H9 (cell line): ENCODE results near the gene ETNPPL. TPM values are rescaled to one million over a fixed set of nuclear protein-coding genes. Genes with fewer than 3 reads are reported as not detected.

Experiments used
- DNase-seq: peaks from one replicate; pipeline ENCODE4 v3.0.0-alpha.2; 2017
- H2AFZ ChIP-seq: one replicate; pipeline ENCODE4 v1.6.1; 2013; ENCODE audit warnings: mild to moderate bottlenecking, low read length, control low read depth, moderate library complexity
- H2AK5ac ChIP-seq: 2 replicates; pipeline ENCODE4 v1.6.1; 2013; ENCODE audit warnings: low read length, control low read depth, mixed read lengths; ENCODE audit not compliant: insufficient read length
- H2BK120ac ChIP-seq: one replicate; pipeline ENCODE4 v1.6.1; 2013; ENCODE audit warnings: low read depth, mild to moderate bottlenecking, low read length, control low read depth, inconsistent platforms; ENCODE audit not compliant: poor library complexity, severe bottlenecking
- H2BK12ac ChIP-seq: 2 replicates; pipeline ENCODE4 v1.6.1; 2013; ENCODE audit warnings: low read length, control low read depth, mixed read lengths, low read depth; ENCODE audit not compliant: insufficient read length
- H2BK15ac ChIP-seq: 2 replicates; pipeline ENCODE4 v1.6.1; 2013; ENCODE audit warnings: low read depth, low read length, control low read depth
- H2BK20ac ChIP-seq: one replicate; pipeline ENCODE4 v1.6.1; 2013; ENCODE audit warnings: low read depth, mild to moderate bottlenecking, low read length, control low read depth, inconsistent platforms; ENCODE audit not compliant: poor library complexity, severe bottlenecking
- H2BK5ac ChIP-seq: 2 replicates; pipeline ENCODE4 v1.6.1; 2013; ENCODE audit warnings: low read length, control low read depth, mixed read lengths; ENCODE audit not compliant: insufficient read length
- H3K14ac ChIP-seq: 2 replicates; pipeline ENCODE4 v1.6.1; 2013; ENCODE audit warnings: low read length, control low read depth; ENCODE audit not compliant: insufficient read depth
- H3K18ac ChIP-seq: 2 replicates; pipeline ENCODE4 v1.6.1; 2013; ENCODE audit warnings: low read depth, mild to moderate bottlenecking, mixed read lengths, low read length, control low read depth; ENCODE audit not compliant: insufficient read length
- H3K23ac ChIP-seq: 2 replicates; pipeline ENCODE4 v1.6.1; 2013; ENCODE audit warnings: low read length, control low read depth, mixed read lengths, low read depth; ENCODE audit not compliant: insufficient read length
- H3K23me2 ChIP-seq: 2 replicates; pipeline ENCODE4 v1.6.1; 2013; ENCODE audit warnings: low read depth, mild to moderate bottlenecking, mixed read lengths, low read length, control low read depth; ENCODE audit not compliant: insufficient read length, poor library complexity, severe bottlenecking
- H3K27ac ChIP-seq: 2 replicates; pipeline ENCODE4 v1.5.1; 2013; ENCODE audit warnings: low read length, control low read depth, mixed read lengths, low read depth; ENCODE audit not compliant: insufficient read length
- H3K27me3 ChIP-seq: 2 replicates; pipeline ENCODE4 v1.6.1; 2013; ENCODE audit warnings: low read length, control low read depth, inconsistent platforms; ENCODE audit not compliant: insufficient read depth
- H3K4ac ChIP-seq: 2 replicates; pipeline ENCODE4 v1.6.1; 2013; ENCODE audit warnings: low read depth, mild to moderate bottlenecking, control low read depth, inconsistent platforms, low read length, moderate library complexity
- H3K4me1 ChIP-seq: 2 replicates; pipeline ENCODE4 v1.6.1; 2013; ENCODE audit warnings: low read length, control low read depth, inconsistent platforms; ENCODE audit not compliant: insufficient read depth
- H3K4me2 ChIP-seq: 2 replicates; pipeline ENCODE4 v1.6.1; 2013; ENCODE audit warnings: low read length, control low read depth, mixed read lengths; ENCODE audit not compliant: insufficient read length, insufficient read depth
- H3K56ac ChIP-seq: 2 replicates; pipeline ENCODE4 v1.6.1; 2013; ENCODE audit warnings: low read depth, mild to moderate bottlenecking, mixed read lengths, low read length, control low read depth; ENCODE audit not compliant: insufficient read length
- H3K79me1 ChIP-seq: 2 replicates; pipeline ENCODE4 v1.6.1; 2013; ENCODE audit warnings: low read depth, mild to moderate bottlenecking, moderate library complexity, low read length, control low read depth, inconsistent platforms; ENCODE audit not compliant: insufficient read depth, poor library complexity, severe bottlenecking
- H3K79me2 ChIP-seq: 2 replicates; pipeline ENCODE4 v1.6.1; 2013; ENCODE audit warnings: low read length, control low read depth, inconsistent platforms; ENCODE audit not compliant: insufficient read depth
- H3K9ac ChIP-seq: 2 replicates; pipeline ENCODE4 v1.6.1; 2013; ENCODE audit warnings: low read length, control low read depth, mixed read lengths; ENCODE audit not compliant: insufficient read length; ENCODE audit errors: extremely low read depth
- H3K9me3 ChIP-seq: one replicate; pipeline ENCODE4 v1.6.1; 2013; ENCODE audit warnings: low read depth, low read length, inconsistent platforms; ENCODE audit not compliant: control insufficient read depth
- H3T11ph ChIP-seq: one replicate; pipeline ENCODE4 v1.6.1; 2013; ENCODE audit warnings: mild to moderate bottlenecking, low read length, control low read depth, inconsistent platforms
- H4K20me1 ChIP-seq: one replicate; pipeline ENCODE4 v1.6.1; 2013; ENCODE audit not compliant: control insufficient read depth, insufficient read length, insufficient read depth
- H4K5ac ChIP-seq: 2 replicates; pipeline ENCODE4 v1.6.1; 2013; ENCODE audit warnings: low read depth, mild to moderate bottlenecking, mixed read lengths, low read length, control low read depth; ENCODE audit not compliant: insufficient read length
- H4K8ac ChIP-seq: replicated peaks from 2 replicates; pipeline ENCODE4 v1.6.1; 2013; ENCODE audit warnings: low read length, control low read depth, mixed read lengths, low read depth; ENCODE audit not compliant: insufficient read length
- H4K91ac ChIP-seq: 2 replicates; pipeline ENCODE4 v1.6.1; 2013; ENCODE audit warnings: low read depth, mild to moderate bottlenecking, moderate library complexity, mixed read lengths, low read length, control low read depth; ENCODE audit not compliant: insufficient read length
- H3K27ac Mint-ChIP-seq, 3 experiments: 2 replicates in 2 of 3; 3 replicates in 1 of 3; pipeline ENCODE4 v1.8.0; 2020 to 2021; ENCODE audit warnings: mixed read lengths in 3 of 3, mild to moderate bottlenecking in 1 of 3, moderate library complexity in 1 of 3
- H3K27me3 Mint-ChIP-seq: 2 replicates; pipeline ENCODE4 v1.8.0; 2021; ENCODE audit warnings: low read depth, mild to moderate bottlenecking, moderate library complexity, mixed read lengths
- H3K36me3 Mint-ChIP-seq, 3 experiments: 2 replicates in 2 of 3; 3 replicates in 1 of 3; pipeline ENCODE4 v1.8.0; 2020 to 2021; ENCODE audit warnings: low read depth in 3 of 3, mixed read lengths in 3 of 3; ENCODE audit not compliant: insufficient read depth in 1 of 3
- H3K4me1 Mint-ChIP-seq, 2 experiments: 2 replicates each; pipeline ENCODE4 v1.8.0; 2020; ENCODE audit warnings: mixed read lengths in 2 of 2
- H3K4me3 Mint-ChIP-seq, 2 experiments: 2 replicates in 1 of 2; 3 replicates in 1 of 2; pipeline ENCODE4 v1.8.0; 2020 to 2021; ENCODE audit warnings: mild to moderate bottlenecking in 2 of 2, mixed read lengths in 2 of 2, moderate library complexity in 1 of 2
- H3K9me3 Mint-ChIP-seq, 2 experiments: 2 replicates in 1 of 2; 3 replicates in 1 of 2; pipeline ENCODE4 v1.8.0; 2020; ENCODE audit warnings: mild to moderate bottlenecking in 2 of 2, mixed read lengths in 2 of 2, moderate library complexity in 1 of 2
- WGBS: extraction: QIAGEN DNeasy Blood & Tissue Kit; methylation state at CpG from one replicate; pipeline ENCODE4 v1.1.7; 2013; ENCODE audit warnings: missing lambda C conversion rate, low lambda C conversion rate, mixed read lengths; ENCODE audit not compliant: insufficient read length; ENCODE audit errors: extremely low coverage; 5-methylcytosine and 5-hydroxymethylcytosine counted together
- total RNA-seq: library from RNA; stranded (reverse); gene quantifications from 2 replicates; pipeline ENCODE4 v1.2.1, GENCODE V29; 2021
- TF ChIP-seq, protein P1 (sequence below): fragments of 200-600 bp; sonication (generic); conservative IDR thresholded peaks from 3 replicates; pipeline ENCODE4 v1.8.0; 2021; ENCODE audit warnings: antibody characterized with exemption, mild to moderate bottlenecking

The ETNPPL gene
- total RNA-seq, 1 experiment from 2014 or later, result 1.3 TPM

DNA sequence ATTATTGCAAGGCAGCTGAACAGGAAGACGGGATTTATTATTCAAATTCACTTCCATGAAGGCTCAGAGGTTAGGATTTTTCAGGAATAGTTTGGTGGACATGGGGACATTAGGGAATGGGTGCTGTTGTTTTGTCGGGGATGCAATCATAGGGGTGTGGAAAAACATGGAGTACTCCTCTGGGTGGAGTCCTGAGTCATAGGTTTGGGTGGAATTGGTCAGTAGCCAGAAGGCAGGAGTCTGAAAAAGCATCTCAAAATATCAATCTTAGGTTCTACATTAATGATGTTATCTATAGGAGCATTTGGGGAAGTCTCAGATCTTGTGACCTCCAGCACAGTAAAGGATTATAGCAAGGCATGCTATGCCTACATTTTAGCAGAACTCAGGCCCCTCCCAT is 14.5 kb upstream of the ETNPPL start:
- Histone ChIP-seq H2BK15ac (no peak overlapping the region), H2AFZ (no peak overlapping the region), H3K14ac (no peak overlapping the region), H2AK5ac (no peak overlapping the region), H3K4me1 (no peaks in the 10 kb centered on the region), H3K23me2 (no peaks in the 10 kb centered on the region), H3T11ph (no peak overlapping the region), H3K79me2 (no peaks in the 10 kb centered on the region), H3K9ac (no peak overlapping the region), H2BK20ac (no peak overlapping the region), H3K56ac (no peak overlapping the region), H4K91ac (no peak overlapping the region), H3K4ac (no peak overlapping the region), H3K27me3 (no peaks in the 10 kb centered on the region), H2BK12ac (no peak overlapping the region), H3K9me3 (no peaks in the 10 kb centered on the region), H4K8ac (no peak overlapping the region), H3K23ac (no peak overlapping the region), H3K4me2 (no peak overlapping the region), H3K27ac (no peak overlapping the region), H2BK5ac (no peak overlapping the region), H3K79me1 (no peaks in the 10 kb centered on the region), H4K5ac (no peak overlapping the region), H4K20me1 (no peaks in the 10 kb centered on the region), H2BK120ac (no peak overlapping the region), H3K18ac (no peak overlapping the region)
- no peaks in the 10 kb centered on the region for H3K4me1 Mint-ChIP-seq
- no peaks in the 10 kb centered on the region; the same call in 1 of the 2 replicates for H3K27me3 Mint-ChIP-seq
- no CpG with 5 or more reads among the region's 2 CpGs for WGBS
- no peaks in the 10 kb centered on the region for H3K9me3 Mint-ChIP-seq
- H3K27ac Mint-ChIP-seq, result no peak overlapping the region
- no peak for DNase-seq
- no peak overlapping the region for H3K4me3 Mint-ChIP-seq
- TF ChIP-seq, protein P1, sequence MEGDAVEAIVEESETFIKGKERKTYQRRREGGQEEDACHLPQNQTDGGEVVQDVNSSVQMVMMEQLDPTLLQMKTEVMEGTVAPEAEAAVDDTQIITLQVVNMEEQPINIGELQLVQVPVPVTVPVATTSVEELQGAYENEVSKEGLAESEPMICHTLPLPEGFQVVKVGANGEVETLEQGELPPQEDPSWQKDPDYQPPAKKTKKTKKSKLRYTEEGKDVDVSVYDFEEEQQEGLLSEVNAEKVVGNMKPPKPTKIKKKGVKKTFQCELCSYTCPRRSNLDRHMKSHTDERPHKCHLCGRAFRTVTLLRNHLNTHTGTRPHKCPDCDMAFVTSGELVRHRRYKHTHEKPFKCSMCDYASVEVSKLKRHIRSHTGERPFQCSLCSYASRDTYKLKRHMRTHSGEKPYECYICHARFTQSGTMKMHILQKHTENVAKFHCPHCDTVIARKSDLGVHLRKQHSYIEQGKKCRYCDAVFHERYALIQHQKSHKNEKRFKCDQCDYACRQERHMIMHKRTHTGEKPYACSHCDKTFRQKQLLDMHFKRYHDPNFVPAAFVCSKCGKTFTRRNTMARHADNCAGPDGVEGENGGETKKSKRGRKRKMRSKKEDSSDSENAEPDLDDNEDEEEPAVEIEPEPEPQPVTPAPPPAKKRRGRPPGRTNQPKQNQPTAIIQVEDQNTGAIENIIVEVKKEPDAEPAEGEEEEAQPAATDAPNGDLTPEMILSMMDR, result no peak
- no peaks in the 10 kb centered on the region; a peak in 1 of 7 replicates for H3K36me3 Mint-ChIP-seq
